Limb (tissue), 2 donors: ENCODE results near the gene MSMO1.
"Not testable (repeated sequence)": the region's sequence is repeated elsewhere in the genome, so short reads cannot be mapped to it uniquely, and the experiment has no call there.

Experiments used
- DNase-seq, 2 donors: peaks; one replicate each; pipeline ENCODE4 v3.0.0-alpha.2; 2016; ENCODE audit errors: extremely low spot score in 2 of 2

Gene MSMO1

DNA sequence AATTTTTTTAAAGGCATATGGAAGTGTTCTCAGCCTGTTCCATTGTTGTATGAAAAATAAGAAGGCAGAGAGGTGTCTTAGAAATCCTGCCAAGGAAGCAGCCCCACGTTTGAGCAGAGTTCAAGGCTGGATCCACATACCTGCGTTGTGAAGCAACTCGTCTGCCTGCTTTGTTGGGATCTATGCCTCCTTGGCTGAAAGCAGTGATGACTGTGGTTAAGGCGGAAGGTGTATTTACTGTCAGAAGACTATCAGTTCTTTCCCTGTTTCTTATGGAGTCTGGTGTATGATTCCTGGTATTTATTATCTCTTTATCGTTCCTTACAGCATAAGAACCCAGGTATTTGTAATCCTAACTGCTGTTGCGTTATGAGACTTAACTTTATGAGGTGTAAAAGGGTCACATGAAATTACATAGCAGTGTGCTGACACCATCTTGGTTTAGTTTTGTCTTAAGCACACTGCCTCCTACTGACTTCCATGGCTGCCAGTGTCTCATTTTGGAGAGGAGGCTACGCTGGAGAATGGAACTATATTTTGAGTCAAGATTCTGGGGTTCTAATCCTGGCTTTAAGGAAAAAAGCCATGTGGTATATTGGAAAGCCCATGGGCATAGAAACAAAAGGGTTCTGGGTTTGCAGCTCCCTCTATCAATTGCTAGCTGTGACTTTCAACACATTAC is 3.1 kb upstream of the MSMO1 start:
- DNase-seq, result no peak

DNA sequence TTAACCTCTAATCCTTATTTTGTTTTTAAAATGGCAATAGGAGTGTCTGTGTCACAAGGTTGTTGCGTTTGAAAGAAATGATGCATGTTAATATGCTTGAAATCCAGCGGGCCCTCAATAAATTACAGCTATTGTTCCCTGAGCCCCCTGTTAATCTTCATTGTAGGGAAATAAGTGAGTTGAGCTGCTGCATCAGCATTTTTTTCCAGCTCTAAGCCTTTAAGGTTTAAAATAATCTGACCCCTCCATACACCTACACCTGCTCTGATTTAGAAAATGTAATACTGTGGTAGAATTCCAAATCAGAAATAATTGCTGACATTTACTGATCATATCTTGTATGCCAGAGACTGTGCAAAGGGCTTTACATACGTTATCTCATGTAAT is 2.6 kb upstream of the MSMO1 start:
- DNase-seq, result no peak

GRCh38 chr4:165325732-165326512 is 1.5 kb upstream of the MSMO1 start:
- DNase-seq, result no peak

GRCh38 chr4:165326831-165327210 is 648 bp upstream of the MSMO1 start:
- peak in 1 of 2 donors; percentile 72 for DNase-seq

- no peak for DNase-seq
Measured at GRCh38 chr4:165328101-165328425, 594 bp downstream of the MSMO1 start.

DNA sequence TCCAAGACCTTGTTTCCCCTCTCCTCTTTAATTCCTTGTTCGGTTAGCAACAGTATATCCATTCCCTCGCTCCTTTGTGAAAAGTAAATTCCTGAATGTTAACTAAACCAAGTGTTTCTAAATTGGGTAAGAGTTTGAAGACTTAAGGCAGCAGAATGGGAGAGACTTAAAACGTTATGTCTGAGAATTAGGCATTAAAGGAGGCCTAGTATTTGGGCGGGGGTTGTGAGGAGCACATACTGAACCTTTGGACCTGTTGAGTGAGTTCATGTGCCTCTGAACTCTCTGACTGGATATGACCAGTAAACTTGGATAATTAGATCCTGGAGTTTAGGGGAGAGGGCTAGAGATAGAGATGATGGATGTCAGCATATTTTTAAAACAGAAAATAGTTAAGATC is 1.2 kb downstream of the MSMO1 start:
- DNase-seq, result no peak

- no peak for DNase-seq
Measured at GRCh38 chr4:165330071-165330470, 2.6 kb downstream of the MSMO1 start.

- no peak for DNase-seq
Measured at GRCh38 chr4:165330666-165331065, 3.2 kb downstream of the MSMO1 start.

- DNase-seq, result no peak
Measured at GRCh38 chr4:165331359-165331758, 3.9 kb downstream of the MSMO1 start.

DNA sequence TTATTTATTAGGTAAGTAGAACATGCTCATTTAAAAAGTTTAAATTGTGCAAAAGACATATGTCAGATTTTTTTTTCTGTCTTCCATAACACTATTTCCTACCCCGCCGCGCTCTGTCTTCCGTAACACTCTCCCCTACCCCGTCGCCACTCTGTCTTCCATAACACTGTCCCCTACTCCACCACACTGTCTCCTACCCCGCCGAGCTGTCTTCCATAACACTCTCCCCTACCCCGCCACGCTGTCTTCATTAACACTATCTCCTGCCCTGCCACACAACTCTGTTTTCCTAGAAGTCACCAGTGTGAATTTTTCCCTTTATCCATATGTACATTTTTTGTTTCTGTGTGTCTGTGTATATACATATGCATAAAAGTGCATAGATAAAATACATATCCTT is 4.4 kb downstream of the MSMO1 start:
- no peak for DNase-seq

- no peak for DNase-seq
Measured at GRCh38 chr4:165332502-165332901, 5.0 kb downstream of the MSMO1 start.

- DNase-seq, result no peak
Measured at GRCh38 chr4:165335163-165335703, 7.8 kb downstream of the MSMO1 start.

DNA sequence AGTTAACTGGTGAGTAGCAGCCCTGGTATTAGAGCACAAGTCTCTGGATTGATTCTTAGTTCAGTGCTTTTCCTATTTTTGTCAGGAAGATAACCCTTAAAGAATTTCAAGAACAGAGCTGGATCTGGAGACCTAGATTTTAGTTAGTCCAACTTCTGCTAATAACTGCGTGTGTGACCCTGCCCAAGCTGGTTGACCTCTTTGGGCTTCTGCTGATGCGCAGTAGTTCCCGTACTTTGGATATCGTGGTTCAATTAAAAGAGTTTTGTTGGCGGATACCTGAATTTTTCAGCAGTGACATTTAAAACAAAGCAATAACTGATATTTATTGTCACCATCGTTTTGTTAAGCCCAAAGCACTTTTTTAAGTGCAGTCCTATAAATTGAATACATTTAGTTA is 9.3 kb downstream of the MSMO1 start:
- no peak for DNase-seq

GRCh38 chr4:165342340-165342739 is 14.9 kb downstream of the MSMO1 start:
- not testable (repeated sequence) for DNase-seq

GRCh38 chr4:165343353-165344191 is 16.1 kb downstream of the MSMO1 start:
- DNase-seq, result no peak

DNA sequence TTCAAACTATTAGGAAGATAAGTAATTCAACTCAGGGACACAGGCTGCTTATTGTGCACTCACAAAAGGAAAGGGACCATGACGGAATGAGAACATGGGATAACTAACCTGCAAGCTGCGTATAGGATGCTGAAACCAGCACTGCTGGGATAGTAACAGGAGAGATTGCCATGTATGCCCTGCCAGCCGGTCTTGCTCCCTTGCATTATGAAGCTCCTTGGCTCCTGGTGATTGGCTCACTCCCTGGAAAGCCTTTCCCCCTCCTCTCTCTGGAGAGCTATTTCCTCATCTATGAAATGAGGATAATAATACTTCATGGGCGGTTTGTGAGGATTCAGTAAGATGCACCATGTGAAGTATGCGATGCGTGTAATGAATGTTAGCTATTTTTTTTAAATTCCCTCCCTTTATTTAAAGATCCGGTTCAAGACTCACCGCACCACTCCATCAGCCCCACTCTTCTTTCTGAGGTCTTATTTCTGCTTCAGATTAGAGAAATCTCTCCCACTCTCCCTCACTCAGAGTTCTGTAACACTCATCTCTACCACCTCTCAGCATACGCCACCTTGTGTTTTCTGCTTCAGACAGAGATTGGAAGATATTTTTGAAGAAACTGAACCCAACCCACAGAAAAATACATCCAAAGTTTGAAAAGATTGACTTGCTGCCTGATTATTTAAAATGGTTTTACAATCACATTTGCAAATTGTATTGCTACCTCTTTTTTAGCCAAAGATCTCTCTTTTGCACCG is 18.4 kb downstream of the MSMO1 start:
- DNase-seq, result no peak

DNA sequence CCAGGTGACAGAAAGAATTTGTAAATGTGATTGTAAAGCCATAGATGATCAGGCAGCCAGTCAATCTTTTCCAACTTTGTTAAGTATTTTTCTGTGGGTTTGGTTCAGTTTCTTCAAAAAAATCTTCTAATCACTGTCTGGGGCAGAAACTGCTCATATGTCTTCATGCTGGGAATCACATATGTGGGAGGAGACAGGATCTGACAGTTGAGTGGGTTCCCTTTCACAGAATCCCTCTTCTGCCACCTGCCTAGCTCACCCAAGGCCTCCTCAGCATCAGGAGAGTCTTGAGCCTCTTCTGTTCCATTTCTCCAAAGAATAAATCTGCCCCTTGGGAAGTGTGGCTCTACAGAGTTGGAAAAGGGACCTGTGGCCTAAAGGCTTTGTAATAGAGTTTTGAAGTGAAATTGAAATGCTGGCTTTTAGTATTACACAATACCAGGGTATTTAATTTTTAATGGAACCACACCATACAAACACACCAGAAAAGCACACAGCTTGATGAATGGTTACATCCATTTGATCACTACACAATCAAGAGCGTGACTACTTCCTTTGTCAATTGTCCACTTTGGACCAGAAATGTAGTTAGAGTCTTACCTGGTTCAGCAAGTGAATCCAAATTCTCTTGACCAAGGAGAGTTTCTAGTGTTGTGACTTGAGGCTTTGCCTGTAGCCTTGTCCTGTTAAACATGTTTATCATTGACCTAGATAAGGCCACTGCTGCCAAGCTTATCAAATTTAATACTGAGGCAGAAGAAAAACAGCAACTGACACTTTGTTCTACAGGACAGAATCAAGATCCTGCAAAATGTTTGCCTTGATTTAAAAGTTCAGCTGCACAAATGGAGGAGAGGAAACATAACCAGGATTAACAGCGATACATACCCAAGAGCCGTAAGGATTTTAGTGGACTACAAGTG is 20.4 kb downstream of the MSMO1 start:
- DNase-seq, result no peak

GRCh38 chr4:165351359-165352130 is 24.1 kb downstream of the MSMO1 start:
- no peak for DNase-seq

DNA sequence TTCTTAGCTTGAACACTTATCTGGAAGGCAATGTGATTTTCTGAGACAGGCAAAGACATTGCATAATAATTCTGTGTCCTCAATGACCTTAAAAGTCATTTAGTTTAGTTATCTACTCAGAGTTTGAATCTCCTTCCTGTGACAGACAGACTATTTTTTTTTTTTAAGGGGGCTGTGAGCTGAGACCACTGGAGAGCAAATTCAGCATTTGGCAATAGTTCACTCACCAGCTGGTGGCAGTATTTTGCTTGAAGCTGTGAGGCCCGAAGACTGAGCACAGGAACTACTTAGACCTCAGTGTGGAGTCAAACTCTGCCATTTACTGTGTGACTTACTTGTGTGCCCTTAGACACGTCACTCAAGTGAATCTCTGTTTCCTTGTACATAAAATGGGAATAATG is 28.4 kb downstream of the MSMO1 start:
- peak in 1 of 2 donors; percentile 51 for DNase-seq

- no peak for DNase-seq
Measured at GRCh38 chr4:165359506-165359905, 32.0 kb downstream of the MSMO1 start.
